ENCODE data around the gene LRRK1. TPM values are rescaled to one million over a fixed set of nuclear protein-coding genes. Genes with fewer than 3 reads are reported as not detected.

The LRRK1 gene
- total and polyA plus RNA-seq, 2 of the 4 experiments (the other 2 are of a cell fraction): 3.0 to 5.8 TPM

DNA sequence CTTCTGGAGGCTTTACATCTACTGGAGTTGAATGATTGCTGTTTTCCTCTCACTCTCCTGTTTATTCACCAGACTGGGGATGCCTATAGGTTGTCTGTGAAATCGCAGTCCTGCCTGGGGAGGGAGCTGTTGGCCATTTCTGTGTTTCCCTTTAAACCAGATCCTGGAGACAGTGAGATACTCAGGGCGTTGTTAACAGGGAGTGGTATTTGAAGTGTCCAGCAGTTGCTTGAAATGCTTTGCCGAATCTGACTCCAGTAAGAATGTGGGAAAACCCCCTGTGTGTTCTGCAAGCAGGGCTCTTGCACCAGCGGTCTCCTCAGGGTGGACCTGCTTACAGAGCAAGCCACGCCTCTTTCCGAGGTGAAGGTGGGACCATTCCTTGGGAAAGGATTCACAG is 4.3 kb upstream of the LRRK1 start:
- Histone ChIP-seq H4K91ac (ENCODE audit: insufficient read depth, low read depth, low read length) (no peak overlapping the region), H3K18ac (ENCODE audit: low read depth, low read length) (no peak overlapping the region), H3K14ac (replicated peaks; ENCODE audit: low read depth, low read length) (no peak overlapping the region), H3K27ac (ENCODE audit: insufficient read depth, low read length) (no peak overlapping the region), H3K4ac (ENCODE audit: low read depth, low read length) (no peak overlapping the region), H2AK5ac (ENCODE audit: low read depth, low read length) (no peak overlapping the region), H3K79me1 (ENCODE audit: low read depth in 1 of 2, low read length in 2 of 2) (peaks cover 3 to 21% of the 10 kb centered on the region in 2 experiments; a peak in 3 of 4 replicates), H3K4me2 (ENCODE audit: low read depth, low read length) (no peak overlapping the region), H3K9me3 (ENCODE audit: control insufficient read depth, insufficient read depth, low read length) (peaks cover 5% of the 10 kb centered on the region), H3K36me3 (ENCODE audit: control insufficient read depth, insufficient read depth, low read length) (no peaks in the 10 kb centered on the region), H3K9me1 (ENCODE audit: insufficient read depth, low read length) (0 out of 2 replicates have a peak, but pooled peaks cover 4% of the 10 kb centered on the region), H2AFZ (replicated peaks; ENCODE audit: low read length, poor library complexity) (no peak overlapping the region), H3K27me3 (ENCODE audit: control insufficient read depth, insufficient read depth, low read length) (no peaks in the 10 kb centered on the region), H3K9ac (ENCODE audit: low read depth, low read length) (no peak overlapping the region), H3K4me1 (ENCODE audit: control insufficient read depth, insufficient read depth, low read length) (no peaks in the 10 kb centered on the region), H2AK9ac (replicated peaks; ENCODE audit: low read depth, low read length, poor library complexity) (no peak overlapping the region), H2BK5ac (ENCODE audit: low read depth, low read length, poor library complexity, severe bottlenecking) (no peak overlapping the region), H2BK15ac (ENCODE audit: low read depth, low read length) (no peak overlapping the region), H4K20me1 (ENCODE audit: insufficient read depth, low read length) (no peaks in the 10 kb centered on the region), H4K5ac (ENCODE audit: low read depth, low read length) (no peak overlapping the region), H2BK120ac (ENCODE audit: low read depth, low read length) (no peak overlapping the region), H4K8ac (ENCODE audit: low read depth in 2 of 2, low read length in 2 of 2) (no peak overlapping the region), H2BK20ac (ENCODE audit: low read depth, low read length) (no peak overlapping the region), H3K23ac (ENCODE audit: low read depth, low read length) (no peak overlapping the region), H3K4me3 (ENCODE audit: insufficient read depth, low read depth, low read length) (no peak overlapping the region), H3K56ac (ENCODE audit: extremely low read depth, insufficient read depth, low read length) (no peak overlapping the region)
- DNase-seq (peak; percentile 24), ATAC-seq (ENCODE audit: low read depth) (no peak)
- ChIA-PET POLR2A (ENCODE audit: unreplicated experiment) (interaction anchor here (0.7 kb wide), 1 partner anchor 9 kb away, joined by 4 read pairs; no protein-coding TSS in a partner anchor), CTCF (interaction anchor here (1.2 to 5.4 kb wide), 2 partner anchors 9 to 93 kb away, joined by 3 to 44 read pairs; no protein-coding TSS in a partner anchor)
- no TSS peak for BruUV-seq (replicated peaks)
- in situ Hi-C loops (cut with MboI; ENCODE audit: low sequenced_read_pairs) (loop anchor here (5.0 to 25.0 kb wide), 2 partner anchors 92 to 347 kb away; partner anchors contain the start of gene CHSY1), dilution Hi-C loops (cut with HindIII; ENCODE audit: low sequenced_read_pairs, unreplicated experiment) (no loop called here), intact Hi-C loops (cut with micrococcal nuclease) (loop anchor here (5.0 kb wide), 1 partner anchor 342 kb away; no protein-coding TSS in a partner anchor)
- 40% methylated on average over 3 of the region's 6 CpGs; no CpG with 5 or more reads in 1 of the 2 experiments for WGBS, 2 experiments (ENCODE audit: extremely low coverage in 2 of 2, insufficient read length in 1 of 2)
- no peak for TF ChIP-seq RCOR1 (IDR thresholded peaks at IDR 0.05; ENCODE audit: insufficient replicate concordance, low read length)
- TF ChIP-seq CEBPB (IDR thresholded peaks at IDR 0.05; ENCODE audit: low read depth, low read length): no peak
- peak; percentile 18; the same call in 1 of the 2 replicates for TF ChIP-seq RAD21 (IDR thresholded peaks at IDR 0.05; ENCODE audit: low read length)
- TF ChIP-seq MAZ (IDR thresholded peaks at IDR 0.05; ENCODE audit: borderline replicate concordance, low read depth, low read length): no peak
- no peak for TF ChIP-seq USF2 (IDR thresholded peaks at IDR 0.05; ENCODE audit: low read depth, low read length)
- TF ChIP-seq ELK1 (IDR thresholded peaks at IDR 0.05; ENCODE audit: borderline replicate concordance, low read depth, low read length): no peak
- no peak for TF ChIP-seq CHD1 (IDR thresholded peaks at IDR 0.05; ENCODE audit: low read depth, low read length)
- no peak for TF ChIP-seq MAFK (IDR thresholded peaks at IDR 0.05; ENCODE audit: low read depth, low read length)
- TF ChIP-seq RFX5 (IDR thresholded peaks at IDR 0.05; ENCODE audit: low read depth, low read length): no peak
- no peak for TF ChIP-seq SMC3 (IDR thresholded peaks at IDR 0.05; ENCODE audit: low read depth, low read length)
- TF ChIP-seq, protein P1, sequence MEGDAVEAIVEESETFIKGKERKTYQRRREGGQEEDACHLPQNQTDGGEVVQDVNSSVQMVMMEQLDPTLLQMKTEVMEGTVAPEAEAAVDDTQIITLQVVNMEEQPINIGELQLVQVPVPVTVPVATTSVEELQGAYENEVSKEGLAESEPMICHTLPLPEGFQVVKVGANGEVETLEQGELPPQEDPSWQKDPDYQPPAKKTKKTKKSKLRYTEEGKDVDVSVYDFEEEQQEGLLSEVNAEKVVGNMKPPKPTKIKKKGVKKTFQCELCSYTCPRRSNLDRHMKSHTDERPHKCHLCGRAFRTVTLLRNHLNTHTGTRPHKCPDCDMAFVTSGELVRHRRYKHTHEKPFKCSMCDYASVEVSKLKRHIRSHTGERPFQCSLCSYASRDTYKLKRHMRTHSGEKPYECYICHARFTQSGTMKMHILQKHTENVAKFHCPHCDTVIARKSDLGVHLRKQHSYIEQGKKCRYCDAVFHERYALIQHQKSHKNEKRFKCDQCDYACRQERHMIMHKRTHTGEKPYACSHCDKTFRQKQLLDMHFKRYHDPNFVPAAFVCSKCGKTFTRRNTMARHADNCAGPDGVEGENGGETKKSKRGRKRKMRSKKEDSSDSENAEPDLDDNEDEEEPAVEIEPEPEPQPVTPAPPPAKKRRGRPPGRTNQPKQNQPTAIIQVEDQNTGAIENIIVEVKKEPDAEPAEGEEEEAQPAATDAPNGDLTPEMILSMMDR (conservative IDR thresholded peaks at IDR 0.05; ENCODE audit: low read depth, low read length): 0 out of 2 replicates have a peak, but pooled peaks have one; percentile 24
- no peak for TF ChIP-seq FOS (IDR thresholded peaks at IDR 0.05; ENCODE audit: low read depth, low read length)
- no peak for TF ChIP-seq NFE2L2 (IDR thresholded peaks at IDR 0.05; ENCODE audit: low read depth, low read length)
